GM21737 (cell line): Measurements from ENCODE around the gene PAQR8.
"Not testable (repeated sequence)": the region's sequence is repeated elsewhere in the genome, so short reads cannot be mapped to it uniquely, and the experiment has no call there.

Experiments used
- ATAC-seq: cut with Tn5 transposase; IDR thresholded peaks from one replicate; pipeline ENCODE4 v1.9.1; 2021; ENCODE audit warnings: mild to moderate bottlenecking, moderate library complexity; ENCODE audit not compliant: unreplicated experiment

Gene PAQR8

GRCh38 chr6:52405243-52405642, 43.3 kb downstream of the PAQR8 start:
- no peak for ATAC-seq

- peak; percentile 67 for ATAC-seq
Observed at GRCh38 chr6:52407467-52407866, 45.5 kb downstream of the PAQR8 start.

- ATAC-seq = no peak
Observed at GRCh38 chr6:52409499-52409898, 47.5 kb downstream of the PAQR8 start.

GRCh38 chr6:52410979-52411378, 49.0 kb downstream of the PAQR8 start:
- ATAC-seq = no peak

- ATAC-seq = no peak
Observed at GRCh38 chr6:52411911-52412310, 50.0 kb downstream of the PAQR8 start.

GRCh38 chr6:52415333-52415732, 53.4 kb downstream of the PAQR8 start:
- no peak for ATAC-seq

GRCh38 chr6:52415917-52416628, 54.1 kb downstream of the PAQR8 start:
- ATAC-seq = no peak

- no peak for ATAC-seq
Observed at GRCh38 chr6:52416629-52417151, 54.7 kb downstream of the PAQR8 start.

- ATAC-seq = no peak
Observed at GRCh38 chr6:52417675-52418111, 55.7 kb downstream of the PAQR8 start.

GRCh38 chr6:52418606-52419005, 56.7 kb downstream of the PAQR8 start:
- no peak for ATAC-seq

GRCh38 chr6:52419809-52420667, 58.1 kb downstream of the PAQR8 start, which contains the start of gene EFHC1:
Gene EFHC1, plus strand, starts transcription at chr6:52420342. Its CDS starts 69 bp downstream, at chr6:52420411.
- peak; percentile 94 for ATAC-seq

- ATAC-seq = no peak
Observed at GRCh38 chr6:52420668-52421358, 58.9 kb downstream of the PAQR8 start.

- no peak for ATAC-seq
Observed at GRCh38 chr6:52422156-52422555, 60.2 kb downstream of the PAQR8 start.

GRCh38 chr6:52423448-52423847, 61.5 kb downstream of the PAQR8 start:
- no peak for ATAC-seq

GRCh38 chr6:52423971-52424381, 62.0 kb downstream of the PAQR8 start:
- no peak for ATAC-seq

GRCh38 chr6:52424513-52424912, 62.6 kb downstream of the PAQR8 start:
- ATAC-seq = no peak

- ATAC-seq = no peak
Observed at GRCh38 chr6:52426667-52427066, 64.7 kb downstream of the PAQR8 start.

GRCh38 chr6:52433294-52433693, 71.3 kb downstream of the PAQR8 start:
- not testable (repeated sequence) for ATAC-seq

- ATAC-seq = no peak
Observed at GRCh38 chr6:52435345-52435744, 73.4 kb downstream of the PAQR8 start.

- no peak for ATAC-seq
Observed at GRCh38 chr6:52438926-52439325, 77.0 kb downstream of the PAQR8 start.

- no peak for ATAC-seq
Observed at GRCh38 chr6:52454556-52454955, 92.6 kb downstream of the PAQR8 start.
